WTC11 (cell line): ENCODE measurements around the gene LETM1. TPM values are rescaled to one million over a fixed set of nuclear protein-coding genes. Genes with fewer than 3 reads are reported as not detected.

ENCODE experiments used
- ATAC-seq: fragments of 200-7000 bp; cut with Tn5 transposase; 2 replicates; pipeline ENCODE4 v1.10.0; 2021; ENCODE audit warnings: mild to moderate bottlenecking, moderate library complexity
- CTCF ChIA-PET: fragments of 300-600 bp; sonication (Branson Sonifier 250); formaldehyde crosslinking; loops from one replicate; lab custom pipeline; 2021; ENCODE audit warnings: antibody characterized with exemption; lab: Charles Lee
- POLR2A ChIA-PET: fragments of 350-600 bp; sonication (Branson Sonifier 250); formaldehyde crosslinking; loops from one replicate; lab custom pipeline; 2021; ENCODE audit warnings: antibody characterized with exemption; lab: Charles Lee
- DNase-seq: peaks from one replicate; pipeline ENCODE4 v3.0.0; 2021; ENCODE audit warnings: low spot score
- H3K27ac Mint-ChIP-seq: 2 replicates; pipeline ENCODE4 v1.8.0; 2021; ENCODE audit warnings: mixed read lengths
- H3K27me3 Mint-ChIP-seq: 2 replicates; pipeline ENCODE4 v1.8.0; 2021; ENCODE audit warnings: low read depth, mild to moderate bottlenecking, moderate library complexity, mixed read lengths
- H3K36me3 Mint-ChIP-seq: 2 replicates; pipeline ENCODE4 v1.8.0; 2021; ENCODE audit warnings: mixed read lengths
- H3K4me1 Mint-ChIP-seq: 2 replicates; pipeline ENCODE4 v1.8.0; 2022; ENCODE audit warnings: mixed read lengths
- H3K4me3 Mint-ChIP-seq: 2 replicates; pipeline ENCODE4 v1.8.0; 2021; ENCODE audit warnings: mild to moderate bottlenecking, moderate library complexity, mixed read lengths
- H3K9me3 Mint-ChIP-seq: 2 replicates; pipeline ENCODE4 v1.8.0; 2021; ENCODE audit warnings: mixed read lengths
- AR ChIP-seq: fragments of 250-450 bp; sonication (Bioruptor Pico); IDR thresholded peaks from 2 replicates; pipeline ENCODE4 v1.9.0; 2021; ENCODE audit warnings: mild to moderate bottlenecking
- ATF6 ChIP-seq: sonication (generic); formaldehyde crosslinking; IDR thresholded peaks from 2 replicates; pipeline ENCODE4 v1.8.1; 2023; ENCODE audit warnings: mild to moderate bottlenecking, missing genetic modification reagents
- CREM ChIP-seq: sonication (generic); formaldehyde crosslinking; IDR thresholded peaks from 2 replicates; pipeline ENCODE4 v1.8.1; 2022; ENCODE audit warnings: mild to moderate bottlenecking, missing genetic modification reagents, moderate library complexity
- E2F1 ChIP-seq: sonication (generic); formaldehyde crosslinking; IDR thresholded peaks from 2 replicates; pipeline ENCODE4 v1.8.0; 2022; ENCODE audit warnings: mild to moderate bottlenecking, missing genetic modification reagents
- E2F5 ChIP-seq: sonication (generic); formaldehyde crosslinking; IDR thresholded peaks from 2 replicates; pipeline ENCODE4 v1.8.1; 2022; ENCODE audit warnings: mild to moderate bottlenecking, moderate library complexity, missing genetic modification reagents
- EMX1 ChIP-seq: fragments of 250-450 bp; sonication (Bioruptor Pico); IDR thresholded peaks from 2 replicates; pipeline ENCODE4 v1.8.0; 2021; ENCODE audit warnings: mild to moderate bottlenecking
- ERG ChIP-seq: fragments of 250-450 bp; sonication (Bioruptor Pico); IDR thresholded peaks from 2 replicates; pipeline ENCODE4 v1.8.0; 2021; ENCODE audit warnings: mild to moderate bottlenecking
- GTF2I ChIP-seq: fragments of 250-450 bp; sonication (Bioruptor Pico); conservative IDR thresholded peaks from 2 replicates; pipeline ENCODE4 v1.4.0; 2021; ENCODE audit warnings: mild to moderate bottlenecking
- IRF2 ChIP-seq: sonication (generic); formaldehyde crosslinking; IDR thresholded peaks from 2 replicates; pipeline ENCODE4 v1.8.0; 2022; ENCODE audit warnings: low read depth, missing genetic modification reagents, borderline replicate concordance
- MYBL2 ChIP-seq: sonication (generic); formaldehyde crosslinking; IDR thresholded peaks from 2 replicates; pipeline ENCODE4 v1.8.1; 2023; ENCODE audit warnings: mild to moderate bottlenecking, moderate library complexity, missing genetic modification reagents
- NFATC4 ChIP-seq: fragments of 250-450 bp; sonication (Bioruptor Pico); IDR thresholded peaks from 2 replicates; pipeline ENCODE4 v1.9.0; 2021; ENCODE audit warnings: mild to moderate bottlenecking
- PRRX2 ChIP-seq: fragments of 250-450 bp; sonication (Bioruptor Pico); IDR thresholded peaks from 2 replicates; pipeline ENCODE4 v1.8.0; 2021; ENCODE audit warnings: mild to moderate bottlenecking
- TCF7 ChIP-seq: sonication (generic); formaldehyde crosslinking; IDR thresholded peaks from 2 replicates; pipeline ENCODE4 v1.8.0; 2022; ENCODE audit warnings: mild to moderate bottlenecking, low read depth, missing genetic modification reagents, moderate library complexity
- USF2 ChIP-seq: sonication (generic); formaldehyde crosslinking; IDR thresholded peaks from 2 replicates; pipeline ENCODE4 v1.8.1; 2023; ENCODE audit warnings: mild to moderate bottlenecking, missing genetic modification reagents, moderate library complexity
- ZBTB21 ChIP-seq: sonication (generic); formaldehyde crosslinking; IDR thresholded peaks from 2 replicates; pipeline ENCODE4 v1.8.1; 2023; ENCODE audit warnings: mild to moderate bottlenecking, missing genetic modification reagents, borderline replicate concordance
- ZNF138 ChIP-seq: sonication (generic); formaldehyde crosslinking; conservative IDR thresholded peaks from 2 replicates; pipeline ENCODE4 v1.8.1; 2022; ENCODE audit warnings: mild to moderate bottlenecking, moderate library complexity, missing genetic modification reagents
- ZNF416 ChIP-seq: fragments of 250-450 bp; sonication (Bioruptor Pico); IDR thresholded peaks from 2 replicates; pipeline ENCODE4 v1.9.0; 2021; ENCODE audit warnings: mild to moderate bottlenecking, inconsistent platforms
- ZNF425 ChIP-seq: fragments of 250-450 bp; sonication (Bioruptor Pico); conservative IDR thresholded peaks from 2 replicates; pipeline ENCODE4 v1.9.0; 2021; ENCODE audit warnings: mild to moderate bottlenecking
- ZNF532 ChIP-seq: fragments of 250-450 bp; sonication (Bioruptor Pico); IDR thresholded peaks from 2 replicates; pipeline ENCODE4 v1.9.0; 2021; ENCODE audit warnings: mild to moderate bottlenecking, borderline replicate concordance
- total RNA-seq: library from RNA; stranded (reverse); gene quantifications from 3 replicates; pipeline ENCODE4 v1.2.3, GENCODE V29; 2021

The LETM1 gene
- total RNA-seq, 1 experiment from 2014 or later: 66.7 TPM

- TF ChIP-seq AR: no peak
- TF ChIP-seq ATF6: no peak
- no peak for TF ChIP-seq EMX1 (CRISPR knock-in tag)
- no peak for TF ChIP-seq ZNF138
- TF ChIP-seq ZBTB21 (CRISPR knock-in tag): no peak
- no peak for TF ChIP-seq ZNF532
- no peak for TF ChIP-seq MYBL2 (CRISPR knock-in tag)
- no peak for TF ChIP-seq ZNF416 (CRISPR knock-in tag)
Measured at GRCh38 chr4:1834047-1834775, 21.7 kb downstream of the LETM1 start (continued).

- CTCF ChIA-PET: interaction anchor here (1.0 to 1.3 kb wide), 3 partner anchors 77 to 88 kb away, joined by 3 to 4 read pairs (median 3); no protein-coding TSS in a partner anchor
- Mint-ChIP-seq H3K4me1 (peaks cover 10% of the 10 kb centered on the region), H3K36me3 (peaks cover 48% of the 10 kb centered on the region), H3K27me3 (peaks cover 3% of the 10 kb centered on the region), H3K9me3 (peaks cover 10% of the 10 kb centered on the region), H3K27ac (no peak overlapping the region), H3K4me3 (no peak overlapping the region)
- DNase-seq (no peak), ATAC-seq (no peak)
- POLR2A ChIA-PET: no interaction called here
- TF ChIP-seq GTF2I: no peak
- no peak for TF ChIP-seq ERG
- no peak for TF ChIP-seq MYBL2 (CRISPR knock-in tag)
- TF ChIP-seq PRRX2 (CRISPR knock-in tag): no peak
- TF ChIP-seq TCF7 (CRISPR knock-in tag): no peak
- TF ChIP-seq E2F1 (CRISPR knock-in tag): no peak
- no peak for TF ChIP-seq NFATC4
- TF ChIP-seq IRF2: no peak
- TF ChIP-seq ZBTB21 (CRISPR knock-in tag): no peak
- TF ChIP-seq ZNF425 (CRISPR knock-in tag): no peak
- TF ChIP-seq CREM (CRISPR knock-in tag): no peak
- TF ChIP-seq USF2 (CRISPR knock-in tag): no peak
- no peak for TF ChIP-seq E2F5
Measured at GRCh38 chr4:1833307-1834046, 22.5 kb downstream of the LETM1 start.
